HepG2 (cell line): ENCODE data around the gene KLHL21. TPM values are rescaled to one million over a fixed set of nuclear protein-coding genes. Genes with fewer than 3 reads are reported as not detected.

Experiments used
- ETV6 ChIP-seq: sonication (generic); formaldehyde crosslinking; conservative IDR thresholded peaks from 2 replicates; pipeline ENCODE4 v1.4.0; 2020; ENCODE audit warnings: missing genetic modification reagents
- HDAC2 ChIP-seq: sonication (generic); formaldehyde crosslinking; IDR thresholded peaks from 2 replicates; pipeline ENCODE4 v1.4.0; 2020; ENCODE audit warnings: missing genetic modification reagents
- JUN ChIP-seq: sonication (generic); formaldehyde crosslinking; IDR thresholded peaks from 2 replicates; pipeline ENCODE4 v1.4.0; 2020; ENCODE audit warnings: mild to moderate bottlenecking, missing genetic modification reagents
- MAFK ChIP-seq, 2 experiments: IDR thresholded peaks in 1 of 2; conservative IDR thresholded peaks in 1 of 2; 2 replicates each; pipeline ENCODE4 v1.6.1; 2011; ENCODE audit warnings: improper control_type of control experiment in 2 of 2, low read length in 2 of 2
- MBD4 ChIP-seq: IDR thresholded peaks from 2 replicates; pipeline ENCODE4 v1.6.1; 2012; ENCODE audit warnings: low read length, inconsistent platforms, borderline replicate concordance
- NR2C2 ChIP-seq: sonication (generic); formaldehyde crosslinking; IDR thresholded peaks from 2 replicates; pipeline ENCODE4 v1.4.0; 2020; ENCODE audit warnings: missing genetic modification reagents, mild to moderate bottlenecking, moderate library complexity, borderline replicate concordance
- PHF5A ChIP-seq: IDR thresholded peaks from one replicate; pipeline ENCODE4 v1.6.1; 2018; ENCODE audit warnings: low read depth, missing genetic modification reagents; ENCODE audit not compliant: unreplicated experiment
- RBAK ChIP-seq: sonication (generic); formaldehyde crosslinking; IDR thresholded peaks from 2 replicates; pipeline ENCODE4 v1.5.1; 2020; ENCODE audit warnings: mild to moderate bottlenecking, missing genetic modification reagents
- RFX5 ChIP-seq: IDR thresholded peaks from 2 replicates; pipeline ENCODE4 v1.6.1; 2011; ENCODE audit warnings: low read depth, low read length, improper control_type of control experiment
- SMAD9 ChIP-seq: sonication (generic); formaldehyde crosslinking; IDR thresholded peaks from 2 replicates; pipeline ENCODE4 v1.5.1; 2020; ENCODE audit warnings: mild to moderate bottlenecking, missing genetic modification reagents
- ZFP36L1 ChIP-seq: sonication (generic); formaldehyde crosslinking; IDR thresholded peaks from 2 replicates; pipeline ENCODE4 v1.8.0; 2022; ENCODE audit warnings: mild to moderate bottlenecking, missing genetic modification reagents, moderate library complexity
- ZNF225 ChIP-seq: sonication (generic); formaldehyde crosslinking; IDR thresholded peaks from 2 replicates; pipeline ENCODE4 v1.4.0; 2020; ENCODE audit warnings: mild to moderate bottlenecking, missing genetic modification reagents
- ZNF33B ChIP-seq: sonication (generic); formaldehyde crosslinking; IDR thresholded peaks from 2 replicates; pipeline ENCODE4 v1.5.1; 2020; ENCODE audit warnings: mild to moderate bottlenecking, missing genetic modification reagents
- ZNF407 ChIP-seq: sonication (generic); formaldehyde crosslinking; IDR thresholded peaks from one replicate; pipeline ENCODE4 v1.5.1; 2020; ENCODE audit warnings: mild to moderate bottlenecking, missing genetic modification reagents; ENCODE audit errors: not compliant biosample characterization
- ZNF543 ChIP-seq: sonication (generic); formaldehyde crosslinking; IDR thresholded peaks from 2 replicates; pipeline ENCODE4 v1.4.0; 2020; ENCODE audit warnings: mild to moderate bottlenecking, missing genetic modification reagents
- ZNF597 ChIP-seq: sonication (generic); formaldehyde crosslinking; IDR thresholded peaks from 2 replicates; pipeline ENCODE4 v1.5.0; 2020; ENCODE audit warnings: missing genetic modification reagents
- ZNF619 ChIP-seq: sonication (generic); formaldehyde crosslinking; IDR thresholded peaks from 2 replicates; pipeline ENCODE4 v1.4.0; 2020; ENCODE audit warnings: mild to moderate bottlenecking, missing genetic modification reagents
- ZNF747 ChIP-seq: sonication (generic); formaldehyde crosslinking; IDR thresholded peaks from 2 replicates; pipeline ENCODE4 v1.8.1; 2023; ENCODE audit warnings: missing genetic modification reagents, mild to moderate bottlenecking, borderline replicate concordance
- ZNF749 ChIP-seq: sonication (generic); formaldehyde crosslinking; IDR thresholded peaks from 2 replicates; pipeline ENCODE4 v1.8.0; 2022; ENCODE audit warnings: mild to moderate bottlenecking, missing genetic modification reagents, moderate library complexity, borderline replicate concordance
- ZSCAN20 ChIP-seq: sonication (generic); formaldehyde crosslinking; IDR thresholded peaks from 2 replicates; pipeline ENCODE4 v1.4.0; 2020; ENCODE audit warnings: missing genetic modification reagents, mild to moderate bottlenecking, borderline replicate concordance
- polyA plus RNA-seq, 8 experiments: library from polyadenylated mRNA; depleted of rRNA in 3 of 8; stranded (reverse) in 7 of 8; unstranded in 1 of 8; fragments of >200 nt; fragmentation: Illumina TruSeq in 4 of 8; extraction: Trizol in 4 of 8; gene quantifications; 2 replicates each; pipeline versions ENCODE4 v1.2.1 to v1.2.3, GENCODE V29; 2011 to 2016; ENCODE audit warnings: low read depth in 4 of 8, missing spikeins in 1 of 8, mixed read lengths in 1 of 8; ENCODE audit not compliant: insufficient read depth in 1 of 8
- total RNA-seq, 5 experiments: library from RNA; depleted of rRNA; stranded (reverse); fragments of >200 nt; fragmentation: Illumina TruSeq; extraction: Trizol; gene quantifications; 2 replicates each; pipeline ENCODE4 v1.2.3, GENCODE V29; 2016; ENCODE audit warnings: low read depth in 1 of 5
- TF ChIP-seq, protein P1 (sequence below): sonication (generic); formaldehyde crosslinking; IDR thresholded peaks from 2 replicates; pipeline ENCODE4 v1.4.0; 2020; ENCODE audit warnings: mild to moderate bottlenecking, missing genetic modification reagents

Gene KLHL21
- total and polyA plus RNA-seq, 2 of the 13 experiments (the other 11 are each of a cell fraction or from before 2014, with no cell fraction given): 14.8 to 25.0 TPM

- TF ChIP-seq ZNF407 (no peak), ZNF225 (peak; percentile 81; the same call in 1 of the 2 replicates), JUN (CRISPR knock-in tag) (no peak), RBAK (CRISPR knock-in tag) (no peak), ZNF619 (peak; percentile 69; the same call in 1 of the 2 replicates), ZNF747 (CRISPR knock-in tag) (peak; percentile 22; the same call in 1 of the 2 replicates), NR2C2 (CRISPR knock-in tag) (peak; percentile 72), ZSCAN20 (no peak), ZNF543 (CRISPR knock-in tag) (peak; percentile 32; the same call in 1 of the 2 replicates), RFX5 (peak; percentile 60; the same call in 1 of the 2 replicates), ETV6 (CRISPR knock-in tag) (no peak), ZNF597 (CRISPR knock-in tag) (no peak), MAFK (conservative IDR thresholded peaks at IDR 0.05 in 1 of 2, IDR thresholded peaks at IDR 0.05 in 1 of 2; ENCODE audit: low read length in 2 of 2) (no peak), PHF5A (CRISPR knock-in tag) (no peak), HDAC2 (CRISPR knock-in tag) (no peak), ZNF33B (CRISPR knock-in tag) (no peak), ZFP36L1 (CRISPR knock-in tag) (no peak), ZNF749 (CRISPR knock-in tag) (no peak), MBD4 (no peak), SMAD9 (CRISPR knock-in tag) (no peak)
- TF ChIP-seq, protein P1, sequence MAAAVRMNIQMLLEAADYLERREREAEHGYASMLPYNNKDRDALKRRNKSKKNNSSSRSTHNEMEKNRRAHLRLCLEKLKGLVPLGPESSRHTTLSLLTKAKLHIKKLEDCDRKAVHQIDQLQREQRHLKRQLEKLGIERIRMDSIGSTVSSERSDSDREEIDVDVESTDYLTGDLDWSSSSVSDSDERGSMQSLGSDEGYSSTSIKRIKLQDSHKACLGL (CRISPR knock-in tag): peak; percentile 45
Observed at GRCh38 chr1:6579374-6580118, 23.1 kb downstream of the KLHL21 start, which contains the start of gene ZBTB48 (continued).
